GM19043 (cell line): ENCODE results near the gene BAG5.

Source experiments
- ATAC-seq: cut with Tn5 transposase; IDR thresholded peaks from one replicate; pipeline ENCODE4 v1.9.1; 2021; ENCODE audit warnings: low read depth; ENCODE audit not compliant: unreplicated experiment

Gene BAG5

DNA sequence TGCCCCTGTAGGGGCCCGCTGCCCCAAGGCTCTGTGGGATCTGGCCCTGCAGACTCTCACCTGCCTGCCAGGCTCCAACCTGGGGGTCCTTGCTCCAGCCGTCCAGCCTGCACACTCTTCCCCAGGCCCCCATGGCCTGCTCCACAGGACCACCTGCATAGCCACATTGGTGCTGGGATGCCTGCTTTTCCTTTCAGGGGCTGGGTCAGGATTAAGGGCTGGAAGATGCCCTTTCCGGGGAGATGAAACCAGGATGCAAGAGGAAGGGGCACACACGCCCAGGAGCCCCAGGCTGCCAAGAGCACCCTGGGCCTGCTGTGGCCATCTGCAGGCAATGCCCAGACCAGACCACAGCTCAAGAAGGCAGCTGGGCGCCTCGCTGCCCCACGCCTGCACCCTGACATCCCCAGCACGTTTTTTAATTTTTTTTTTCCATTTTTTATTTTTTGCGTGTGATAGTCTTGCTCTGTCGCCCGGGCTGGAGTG, 15.0 kb downstream of the BAG5 start:
- ATAC-seq, result no peak

GRCh38 chr14:103546652-103547454, 15.6 kb downstream of the BAG5 start:
- no peak for ATAC-seq

GRCh38 chr14:103545915-103546651, 16.4 kb downstream of the BAG5 start:
- no peak for ATAC-seq

DNA sequence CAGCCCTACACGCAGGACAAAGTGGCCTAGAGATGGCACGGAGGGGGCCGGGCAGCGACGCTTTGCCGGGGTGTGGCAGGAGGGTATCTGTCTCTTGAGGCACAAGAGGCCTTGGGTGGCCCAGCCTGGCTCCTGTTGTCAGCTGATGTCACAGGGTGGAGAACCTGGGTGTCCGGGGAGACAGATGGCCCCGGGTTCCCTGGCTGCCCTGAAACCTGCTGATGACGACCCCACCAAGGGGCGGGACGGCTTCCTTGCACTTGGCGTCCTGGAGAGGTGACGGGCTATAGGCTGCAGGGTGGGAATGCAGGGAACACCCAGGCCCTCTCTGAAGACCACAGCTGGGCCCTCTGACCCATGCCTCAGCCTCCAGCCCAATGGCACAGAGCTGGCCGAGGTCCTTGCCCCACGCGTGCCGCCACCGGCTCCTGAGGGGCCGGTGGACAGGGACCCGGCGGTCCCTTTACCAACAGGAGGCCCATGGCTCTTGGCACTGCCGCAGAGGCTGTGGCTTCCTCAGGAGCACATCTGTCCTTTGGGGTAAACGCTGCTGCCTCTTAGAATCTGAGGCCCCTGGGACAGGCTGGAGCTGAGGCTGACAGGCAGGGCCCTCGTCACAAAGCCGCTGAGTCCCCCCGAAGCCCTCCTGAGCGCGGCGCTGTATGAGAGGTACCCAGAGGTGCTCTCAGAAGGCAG, 17.1 kb downstream of the BAG5 start:
- no peak for ATAC-seq

DNA sequence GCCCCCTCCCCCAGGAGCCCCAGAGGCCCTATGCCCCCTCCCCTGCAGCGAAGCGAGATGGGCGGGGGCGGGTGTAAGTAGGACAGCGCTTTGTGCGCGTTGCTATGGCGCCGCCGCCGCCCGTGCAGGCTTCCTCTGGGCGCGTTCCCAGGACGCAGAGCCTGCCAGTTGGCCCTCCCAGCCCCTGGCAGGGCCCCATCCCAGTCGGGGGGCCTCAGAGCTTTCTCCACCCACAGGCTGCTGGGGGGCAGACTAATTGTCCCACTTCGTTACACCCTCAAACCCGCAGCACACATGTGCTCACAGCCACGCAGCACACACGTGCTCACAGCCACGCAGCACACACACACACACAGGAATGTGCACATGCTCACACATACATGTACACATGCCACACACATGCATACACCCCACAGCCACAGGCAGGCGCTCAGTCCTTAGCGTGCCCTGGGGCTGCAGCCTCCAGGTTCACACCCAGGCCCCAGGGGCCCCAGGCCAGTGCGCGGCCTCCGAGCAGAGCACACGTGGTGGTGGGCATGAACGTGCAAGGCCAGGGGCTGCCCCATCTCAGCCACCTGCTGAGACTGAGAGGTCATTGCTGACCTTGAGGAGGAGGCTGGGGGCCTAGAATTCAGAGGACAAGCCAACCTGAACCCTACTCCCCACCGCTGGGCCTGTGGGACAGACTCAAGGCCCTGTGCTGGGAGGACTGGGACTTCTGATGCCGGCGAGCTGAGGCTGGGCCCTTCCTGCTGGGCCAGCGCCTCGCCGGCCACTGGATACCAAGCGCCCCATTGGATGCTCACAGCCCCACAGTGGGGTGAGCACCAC, 17.9 kb downstream of the BAG5 start:
- no peak for ATAC-seq

- ATAC-seq, result no peak
These were observed 18.6 kb downstream of the BAG5 start for GRCh38 chr14:103543721-103544387.

GRCh38 chr14:103543140-103543539, 19.3 kb downstream of the BAG5 start:
- ATAC-seq, result no peak

GRCh38 chr14:103542605-103543088, 19.8 kb downstream of the BAG5 start:
- ATAC-seq, result no peak

DNA sequence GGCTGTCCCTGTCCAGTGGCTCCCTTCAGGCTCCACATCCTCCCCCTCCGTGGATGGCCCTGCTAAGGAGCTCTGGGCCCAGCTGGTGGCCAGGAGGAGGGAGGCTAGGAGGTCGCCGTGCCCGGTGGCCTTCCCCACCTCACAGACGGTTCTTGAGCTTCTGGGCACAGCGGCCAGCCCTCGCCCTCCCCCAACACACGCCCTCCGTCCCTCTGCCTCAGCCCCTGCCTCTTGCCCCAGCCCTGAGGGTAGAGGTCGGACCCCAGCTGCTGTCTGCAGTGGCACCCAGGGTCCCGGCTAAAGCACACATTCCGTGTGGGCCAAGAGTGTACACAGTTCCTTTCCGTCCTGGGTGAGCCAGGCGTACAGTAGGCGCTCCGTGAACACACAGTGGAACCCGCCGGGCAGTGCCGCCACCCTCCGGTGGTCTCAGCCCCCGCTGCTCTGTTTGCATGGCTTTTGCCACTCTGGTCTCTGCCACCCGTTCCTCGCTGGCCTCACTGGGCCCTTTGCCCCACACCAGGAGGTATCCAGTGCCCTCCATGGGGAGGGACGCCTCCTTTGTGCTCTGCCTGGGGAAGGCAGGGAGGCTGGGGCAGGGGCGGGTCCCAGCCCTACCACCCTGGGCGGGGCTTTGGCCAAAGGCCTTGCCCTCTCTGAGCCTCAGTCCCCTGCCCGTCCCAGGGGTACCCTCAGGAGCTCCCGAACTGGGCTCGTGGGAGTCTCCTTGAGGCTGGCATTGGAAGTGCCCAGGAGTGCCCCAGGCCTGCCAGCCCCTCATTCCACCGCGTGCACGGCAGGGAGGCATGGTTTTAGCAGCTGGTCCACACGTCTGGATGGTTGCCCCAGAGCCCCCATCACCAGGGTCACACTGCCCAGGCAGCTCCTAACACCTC, 20.5 kb downstream of the BAG5 start:
- ATAC-seq, result no peak

DNA sequence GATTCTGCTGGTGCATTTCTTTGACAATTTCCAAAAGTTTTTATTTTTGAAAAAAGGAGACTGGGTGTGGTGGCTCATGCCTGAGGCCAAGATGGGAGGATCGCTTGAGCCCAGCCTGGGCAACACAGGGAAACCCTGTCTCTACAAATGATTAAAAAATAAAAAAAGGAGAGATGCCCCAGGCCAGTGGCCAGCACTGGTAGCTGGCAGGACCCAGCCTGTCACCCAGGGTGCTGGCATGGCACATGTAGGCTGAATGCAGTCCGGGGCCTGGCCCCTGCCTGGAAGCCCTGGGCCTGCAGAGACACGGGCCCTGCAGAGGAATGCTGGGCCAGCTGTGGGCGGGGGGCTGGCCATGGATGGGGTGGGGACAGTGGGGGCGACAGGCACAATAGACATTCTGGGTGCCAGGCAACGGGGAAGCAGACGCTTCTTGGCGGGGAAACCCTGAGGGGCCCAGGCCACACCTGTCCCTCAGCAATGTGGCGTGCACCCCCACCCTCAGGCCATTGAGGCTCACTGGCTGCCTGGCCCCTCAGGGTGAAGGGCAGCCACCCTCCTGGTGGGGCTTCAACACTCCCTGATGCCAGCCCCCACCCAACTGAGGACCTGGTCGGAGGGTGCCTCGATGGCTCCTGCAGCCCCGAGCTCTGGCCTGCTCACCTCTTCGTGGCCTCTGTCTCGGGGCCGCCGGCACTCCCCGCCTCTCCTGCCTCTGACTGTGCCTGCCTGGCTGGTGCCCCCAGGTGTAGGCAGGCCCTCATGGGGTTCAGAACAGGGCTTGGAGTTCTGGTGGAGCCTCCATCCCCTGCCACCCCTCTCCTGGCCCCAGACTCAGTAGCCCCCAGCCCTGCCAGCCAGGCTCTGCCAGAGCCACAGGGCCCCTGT, 21.4 kb downstream of the BAG5 start:
- ATAC-seq, result no peak

- ATAC-seq, result no peak
These were observed 23.2 kb downstream of the BAG5 start for GRCh38 chr14:103539056-103539825.

DNA sequence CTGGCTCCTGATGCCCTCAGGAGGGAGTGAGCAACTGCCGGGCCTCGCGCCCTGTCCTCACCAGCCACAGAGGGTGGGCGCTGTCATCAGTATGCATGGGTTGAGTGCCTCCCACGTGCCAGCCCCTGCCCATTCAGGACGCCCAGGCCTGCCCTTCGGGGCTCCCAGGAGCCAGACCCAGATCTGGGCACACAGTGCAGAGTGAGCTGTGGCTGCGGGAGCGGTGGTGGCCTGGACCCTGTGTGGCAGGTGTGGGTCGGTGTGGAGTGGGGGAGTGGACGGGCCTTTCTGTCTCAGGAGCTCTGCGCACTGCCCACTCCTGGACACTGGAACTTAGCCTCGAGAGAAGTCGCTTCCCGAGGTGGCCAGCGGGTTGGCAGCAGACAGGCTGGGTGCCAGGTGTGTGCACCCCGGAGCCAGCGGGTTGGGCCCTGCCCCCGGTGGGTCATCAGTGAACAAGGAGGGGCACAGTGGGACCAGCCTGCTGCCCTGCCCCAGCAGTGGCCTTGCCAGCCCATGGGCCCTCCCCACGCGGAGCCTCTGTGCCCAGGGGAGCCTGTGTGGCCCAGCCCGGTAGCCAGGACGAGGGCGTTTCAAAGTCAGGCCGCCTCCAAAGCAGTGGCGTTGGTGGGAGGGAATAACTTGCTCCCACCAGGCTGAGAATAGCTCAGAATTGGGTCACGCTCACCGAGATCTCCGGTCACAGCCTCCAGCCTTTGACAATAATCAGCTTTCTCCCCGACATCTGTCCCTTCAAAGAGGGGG, 24.0 kb downstream of the BAG5 start:
- no peak for ATAC-seq

DNA sequence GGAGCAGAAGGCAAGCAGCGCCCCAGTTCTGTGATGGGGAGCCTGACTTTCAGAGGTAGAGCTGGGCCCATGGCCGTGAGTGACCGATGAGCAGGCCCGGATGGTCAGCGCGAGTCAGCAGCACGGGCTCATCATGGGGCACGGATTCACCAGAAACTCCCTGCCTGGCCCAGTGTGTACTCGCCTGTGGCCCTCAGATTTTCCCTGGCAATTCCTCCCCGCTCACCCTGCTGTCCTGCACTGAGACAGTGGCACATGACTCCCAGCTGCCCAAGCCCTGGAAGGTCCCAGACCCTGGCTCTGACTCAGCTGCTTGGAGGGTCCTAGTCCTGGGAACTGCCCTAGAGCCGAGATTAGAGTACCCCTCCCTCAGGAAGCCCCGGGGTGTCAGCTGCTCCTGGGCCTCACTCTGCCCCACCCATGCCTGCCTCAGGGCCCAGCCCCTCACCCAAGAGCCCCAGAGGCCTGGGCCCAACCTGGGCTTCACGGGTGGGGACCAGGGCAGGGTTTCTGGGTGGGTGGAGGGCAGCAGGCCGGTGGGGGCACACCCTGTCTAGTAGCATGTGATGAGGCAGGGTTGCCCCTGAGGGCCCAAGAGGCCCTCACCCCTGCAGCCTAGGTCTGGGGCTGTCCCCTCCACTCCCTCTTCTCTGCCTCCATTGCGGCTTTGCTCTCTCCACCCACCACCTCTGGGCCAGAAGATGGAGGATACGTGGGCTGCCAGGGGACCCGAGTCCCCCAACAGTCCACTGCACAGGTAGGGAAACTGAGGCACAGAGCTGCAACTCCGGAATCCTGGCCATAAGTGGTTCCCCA, 25.1 kb downstream of the BAG5 start:
- no peak for ATAC-seq

DNA sequence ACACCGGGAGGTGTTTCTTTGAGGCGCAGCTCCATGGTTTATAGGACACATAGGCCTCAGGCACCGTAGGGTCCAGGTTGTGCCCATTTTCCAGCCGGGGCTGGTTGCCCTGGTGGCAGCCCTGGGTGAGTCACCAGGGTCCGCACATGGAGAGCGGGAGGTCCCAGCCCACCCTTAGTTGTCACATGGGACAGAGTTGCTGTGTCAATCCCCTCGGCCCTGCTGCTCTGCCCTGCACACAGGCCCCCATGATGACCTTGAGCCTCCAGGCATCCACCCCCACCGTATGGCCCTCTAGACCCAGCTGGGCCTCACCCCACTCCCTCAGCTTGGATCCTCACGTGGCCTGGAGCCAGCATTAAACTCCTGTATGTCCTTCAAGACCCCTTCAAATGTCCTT, 25.8 kb downstream of the BAG5 start:
- no peak for ATAC-seq

GRCh38 chr14:103535891-103536565, 26.4 kb downstream of the BAG5 start:
- ATAC-seq, result no peak
